OCI-LY1 (cell line): ENCODE measurements around the gene STK40.

ENCODE experiments used
- H2AFZ ChIP-seq: fragments of 200-600 bp; sonication (generic), shearing (Covaris generic); 2 replicates; pipeline ENCODE4 v1.6.0; 2014; ENCODE audit warnings: antibody characterized with exemption, mild to moderate bottlenecking, low read length
- H3F3A ChIP-seq: fragments of 200-600 bp; sonication (generic), shearing (Covaris generic); 2 replicates; pipeline ENCODE4 v1.6.0; 2014; ENCODE audit warnings: mild to moderate bottlenecking, antibody characterized with exemption, low read length, moderate library complexity; ENCODE audit not compliant: insufficient read depth
- H3K27ac ChIP-seq: fragments of 200-600 bp; sonication (generic); 2 replicates; pipeline ENCODE4 v1.5.1; 2014; ENCODE audit warnings: low read length, mixed run types, mild to moderate bottlenecking, low read depth; ENCODE audit not compliant: poor library complexity, severe bottlenecking
- H3K27me3 ChIP-seq: fragments of 200-600 bp; sonication (generic); 2 replicates; pipeline ENCODE4 v1.6.0; 2014; ENCODE audit warnings: antibody characterized with exemption, mild to moderate bottlenecking, low read length, moderate library complexity; ENCODE audit not compliant: insufficient read depth
- H3K36me3 ChIP-seq: fragments of 200-600 bp; sonication (generic); 2 replicates; pipeline ENCODE4 v1.6.1; 2014; ENCODE audit warnings: mild to moderate bottlenecking, antibody characterized with exemption, low read length, moderate library complexity, mixed read lengths; ENCODE audit not compliant: insufficient read depth
- H3K4me1 ChIP-seq: fragments of 200-600 bp; sonication (generic); 2 replicates; pipeline ENCODE4 v1.5.1; 2014; ENCODE audit warnings: mild to moderate bottlenecking, low read length, moderate library complexity; ENCODE audit not compliant: insufficient read depth, severe bottlenecking
- H3K4me2 ChIP-seq: fragments of 200-600 bp; sonication (generic), shearing (Covaris generic); 2 replicates; pipeline ENCODE4 v1.6.1; 2014; ENCODE audit warnings: low read length
- H3K4me3 ChIP-seq: fragments of 200-600 bp; sonication (generic); 2 replicates; pipeline ENCODE4 v1.5.1; 2014; ENCODE audit warnings: low read length, low read depth, mild to moderate bottlenecking, mixed read lengths; ENCODE audit not compliant: poor library complexity, severe bottlenecking
- H3K79me2 ChIP-seq: fragments of 200-600 bp; shearing (Covaris generic); 2 replicates; pipeline ENCODE4 v1.6.1; 2016; ENCODE audit warnings: mixed run types, low read length, mixed read lengths; ENCODE audit not compliant: insufficient read depth
- H3K9ac ChIP-seq: fragments of 200-600 bp; sonication (generic), shearing (Covaris generic); 2 replicates; pipeline ENCODE4 v1.6.1; 2014; ENCODE audit warnings: mild to moderate bottlenecking, low read length, mixed read lengths
- H3K9me2 ChIP-seq: fragments of 200-600 bp; sonication (generic), shearing (Covaris generic); 2 replicates; pipeline ENCODE4 v1.6.1; 2014; ENCODE audit warnings: low read depth, mild to moderate bottlenecking, low read length, mixed read lengths
- H3K9me3 ChIP-seq: fragments of 200-600 bp; shearing (Covaris generic); 2 replicates; pipeline ENCODE4 v1.6.1; 2014; ENCODE audit warnings: low read length, mixed read lengths
- H4K20me1 ChIP-seq: fragments of 200-600 bp; sonication (generic), shearing (Covaris generic); 2 replicates; pipeline ENCODE4 v1.6.0; 2016; ENCODE audit warnings: mild to moderate bottlenecking, low read length; ENCODE audit not compliant: insufficient read depth
- CTCF ChIP-seq: fragments of 200-600 bp; sonication (generic), shearing (Covaris generic); IDR thresholded peaks from 2 replicates; pipeline ENCODE4 v1.5.1; 2017; ENCODE audit warnings: mild to moderate bottlenecking, antibody characterized with exemption, low read length, moderate library complexity, mixed read lengths
- EZH2 ChIP-seq: fragments of 200-600 bp; sonication (generic), shearing (Covaris generic); IDR thresholded peaks from 2 replicates; pipeline ENCODE4 v1.8.0; 2017; ENCODE audit warnings: borderline replicate concordance, mixed run types, mild to moderate bottlenecking, antibody characterized with exemption, low read length, moderate library complexity, mixed read lengths

Gene STK40

GRCh38 chr1:36392836-36393235, 7.1 kb upstream of the STK40 start:
- Histone ChIP-seq H3K4me1 (peaks cover 81% of the 10 kb centered on the region), H3K4me3 (no peak overlapping the region), H2AFZ (no peak overlapping the region), H4K20me1 (no peaks in the 10 kb centered on the region), H3K4me2 (peak overlapping the region; percentile 8; the same call in 1 of the 2 replicates), H3F3A (no peaks in the 10 kb centered on the region), H3K9me2 (no peaks in the 10 kb centered on the region), H3K79me2 (no peaks in the 10 kb centered on the region), H3K36me3 (peaks cover 46% of the 10 kb centered on the region), H3K9ac (no peak overlapping the region), H3K9me3 (no peaks in the 10 kb centered on the region), H3K27ac (peak overlapping the region; percentile 97), H3K27me3 (no peaks in the 10 kb centered on the region)
- TF ChIP-seq EZH2 (no peak), CTCF (no peak)

GRCh38 chr1:36391271-36391670, 5.5 kb upstream of the STK40 start:
- H3K9me3 ChIP-seq = no peaks in the 10 kb centered on the region
- H3K4me1 ChIP-seq = peaks cover 89% of the 10 kb centered on the region
- H3K4me2 ChIP-seq = peak overlapping the region; percentile 56
- peak overlapping the region; percentile 47 for H3K9ac ChIP-seq
- H3K79me2 ChIP-seq = no peaks in the 10 kb centered on the region
- H2AFZ ChIP-seq = no peak overlapping the region
- no peaks in the 10 kb centered on the region for H3K27me3 ChIP-seq
- H3F3A ChIP-seq = no peaks in the 10 kb centered on the region
- H3K36me3 ChIP-seq = peaks cover 46% of the 10 kb centered on the region
- H4K20me1 ChIP-seq = no peaks in the 10 kb centered on the region
- TF ChIP-seq CTCF (no peak), EZH2 (no peak)
- H3K4me3 ChIP-seq = peak overlapping the region; percentile 11
- H3K27ac ChIP-seq = peak overlapping the region; percentile 97
- no peaks in the 10 kb centered on the region for H3K9me2 ChIP-seq

- Histone ChIP-seq H3K9ac (peak overlapping the region; percentile 47; the same call in 1 of the 2 replicates), H3F3A (no peaks in the 10 kb centered on the region), H3K4me2 (peak overlapping the region; percentile 56; the same call in 1 of the 2 replicates), H3K27me3 (no peaks in the 10 kb centered on the region), H3K4me3 (no peak overlapping the region), H3K9me2 (no peaks in the 10 kb centered on the region), H3K4me1 (peaks cover 83% of the 10 kb centered on the region), H4K20me1 (no peaks in the 10 kb centered on the region), H3K79me2 (no peaks in the 10 kb centered on the region), H3K9me3 (no peaks in the 10 kb centered on the region), H3K27ac (peak overlapping the region; percentile 97), H2AFZ (no peak overlapping the region), H3K36me3 (peaks cover 46% of the 10 kb centered on the region)
- TF ChIP-seq EZH2 (no peak), CTCF (no peak)
These were observed 4.7 kb upstream of the STK40 start for GRCh38 chr1:36390411-36390810.
